Neuron (in vitro differentiated cells): ENCODE data around the gene GNG2.
"Not testable (repeated sequence)": the region's sequence is repeated elsewhere in the genome, so short reads cannot be mapped to it uniquely, and the experiment has no call there.

Source experiments
- H2AFZ ChIP-seq: one replicate; pipeline ENCODE4 v1.6.1; 2013; ENCODE audit warnings: low read depth, mild to moderate bottlenecking, inconsistent platforms, low read length, moderate library complexity
- H3K27me3 ChIP-seq: one replicate; pipeline ENCODE4 v1.6.1; 2013; ENCODE audit warnings: low read length; ENCODE audit not compliant: insufficient read depth
- H3K36me3 ChIP-seq: one replicate; pipeline ENCODE4 v1.6.1; 2013; ENCODE audit warnings: low read length; ENCODE audit not compliant: insufficient read depth
- H3K4me1 ChIP-seq: one replicate; pipeline ENCODE4 v1.6.1; 2013; ENCODE audit warnings: low read length; ENCODE audit not compliant: insufficient read depth
- H3K4me3 ChIP-seq: 2 replicates; pipeline ENCODE4 v1.5.1; 2013; ENCODE audit warnings: mild to moderate bottlenecking, low read length, moderate library complexity
- H3K9me3 ChIP-seq: one replicate; pipeline ENCODE4 v1.6.1; 2013; ENCODE audit warnings: low read length

The GNG2 gene

DNA sequence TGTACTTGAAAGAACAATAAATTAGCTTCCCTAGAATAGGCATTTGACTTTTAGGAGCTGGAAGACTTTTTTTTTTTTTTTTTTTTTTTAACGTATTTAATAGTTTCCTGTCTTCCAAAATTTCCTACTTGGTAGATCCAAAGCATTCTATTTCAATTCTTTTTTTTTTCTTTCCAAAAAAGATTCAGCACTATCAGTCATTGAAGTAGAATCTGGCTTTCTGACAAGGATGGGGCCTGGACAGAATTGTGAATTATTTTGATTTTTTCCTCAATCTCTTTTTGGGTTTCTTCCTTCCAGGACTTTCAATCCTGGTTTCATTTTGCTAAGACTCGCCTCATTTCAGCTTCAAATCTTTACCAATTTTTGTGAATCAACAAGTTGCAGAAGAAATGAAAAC lies 21.2 kb downstream of the GNG2 start:
- no peak overlapping the region for H3K4me3 ChIP-seq
- H3K27me3 ChIP-seq: no peaks in the 10 kb centered on the region

DNA sequence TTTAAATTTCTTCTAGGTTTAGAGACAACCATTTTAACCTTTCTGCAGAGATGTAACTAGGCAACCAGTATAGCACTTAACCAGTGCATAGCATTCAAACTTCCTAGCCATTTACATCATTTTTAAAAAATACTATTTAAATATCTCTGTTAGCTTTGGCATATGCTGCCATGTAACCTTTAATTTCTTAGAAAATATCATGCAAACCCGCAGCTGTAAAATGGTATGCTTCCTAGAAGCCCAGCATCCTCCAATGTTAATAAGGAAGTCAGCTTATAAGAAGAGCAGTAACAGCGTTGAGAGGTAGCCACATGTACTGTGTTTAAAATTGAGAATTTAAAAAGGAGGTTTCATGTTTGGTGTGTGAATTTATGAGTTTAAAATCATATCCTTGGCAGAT lies 22.8 kb downstream of the GNG2 start:
- Histone ChIP-seq H3K9me3 (peaks cover under 1% of the 10 kb centered on the region), H3K4me1 (no peaks in the 10 kb centered on the region), H3K36me3 (peaks cover 24% of the 10 kb centered on the region), H3K4me3 (no peak overlapping the region), H3K27me3 (no peaks in the 10 kb centered on the region), H2AFZ (no peak overlapping the region)

More for the DNA sequence above, 21.2 kb downstream of the GNG2 start:
- Histone ChIP-seq H2AFZ (no peak overlapping the region), H3K9me3 (peaks cover 2% of the 10 kb centered on the region), H3K4me1 (no peaks in the 10 kb centered on the region), H3K36me3 (peaks cover 20% of the 10 kb centered on the region)

DNA sequence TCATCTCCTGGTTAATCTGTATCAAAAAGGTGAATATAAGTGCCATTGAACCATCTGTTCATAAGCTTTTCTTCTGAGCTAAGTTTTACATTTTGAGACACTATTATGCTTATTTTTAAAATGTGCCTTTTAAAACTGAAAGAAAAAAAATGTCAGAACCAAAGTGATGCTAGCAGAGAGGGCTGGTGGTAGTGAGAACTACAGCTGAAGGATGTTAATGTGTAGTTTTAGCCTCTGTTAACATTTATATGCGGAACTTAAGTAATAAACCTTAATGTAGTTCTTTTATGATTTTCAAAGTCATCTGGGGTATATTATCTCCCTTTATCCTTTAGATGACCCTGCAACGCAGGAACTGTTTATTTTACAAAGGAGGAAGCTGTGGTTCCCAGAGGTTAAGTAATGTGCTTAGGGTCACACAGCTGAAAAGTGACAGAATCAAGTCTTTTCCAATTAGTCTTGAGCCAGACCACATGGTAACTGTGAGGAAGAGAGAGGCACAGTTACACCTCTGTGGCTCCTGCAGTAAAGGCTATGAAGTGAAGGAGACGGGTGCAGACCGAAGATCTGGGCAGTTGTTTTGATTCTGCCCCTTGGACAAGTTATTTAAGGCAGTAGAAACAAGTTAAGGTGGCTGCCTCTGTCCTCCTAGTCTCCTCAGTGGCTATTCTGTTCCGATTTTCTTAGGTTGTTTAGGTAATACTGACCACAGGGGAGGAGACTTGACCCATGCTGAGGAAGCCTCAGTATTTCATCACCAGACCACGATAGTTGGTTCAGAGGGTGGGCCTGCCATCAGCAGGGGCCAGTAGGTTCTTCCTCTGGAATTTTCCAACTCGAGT lies 23.9 kb downstream of the GNG2 start:
- Histone ChIP-seq H3K9me3 (peaks cover 2% of the 10 kb centered on the region), H3K27me3 (no peaks in the 10 kb centered on the region), H3K4me1 (no peaks in the 10 kb centered on the region), H3K36me3 (peaks cover 21% of the 10 kb centered on the region), H2AFZ (no peak overlapping the region), H3K4me3 (no peak overlapping the region)

DNA sequence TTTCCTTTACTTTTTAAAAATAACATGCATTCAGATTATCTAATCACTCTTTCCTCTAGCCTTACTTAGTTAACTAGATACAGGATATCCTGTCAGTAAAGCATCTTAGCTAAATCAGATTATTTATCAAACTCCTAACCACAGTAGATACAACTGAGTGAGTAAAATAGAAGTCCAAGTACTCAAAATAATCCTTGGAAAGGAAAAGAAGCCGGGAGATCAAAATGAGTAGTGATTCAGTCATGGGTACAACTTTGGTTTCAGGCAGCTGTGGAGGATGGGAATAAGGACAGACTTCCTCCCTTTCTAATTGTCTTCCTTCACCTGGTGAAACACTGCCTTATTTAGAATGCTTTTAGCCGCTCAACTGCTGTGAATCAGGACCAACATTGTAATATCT lies 29.4 kb downstream of the GNG2 start:
- Histone ChIP-seq H3K36me3 (peaks cover 15% of the 10 kb centered on the region), H3K9me3 (peaks cover 2% of the 10 kb centered on the region), H3K4me1 (no peaks in the 10 kb centered on the region), H3K27me3 (no peaks in the 10 kb centered on the region), H2AFZ (no peak overlapping the region), H3K4me3 (no peak overlapping the region)

DNA sequence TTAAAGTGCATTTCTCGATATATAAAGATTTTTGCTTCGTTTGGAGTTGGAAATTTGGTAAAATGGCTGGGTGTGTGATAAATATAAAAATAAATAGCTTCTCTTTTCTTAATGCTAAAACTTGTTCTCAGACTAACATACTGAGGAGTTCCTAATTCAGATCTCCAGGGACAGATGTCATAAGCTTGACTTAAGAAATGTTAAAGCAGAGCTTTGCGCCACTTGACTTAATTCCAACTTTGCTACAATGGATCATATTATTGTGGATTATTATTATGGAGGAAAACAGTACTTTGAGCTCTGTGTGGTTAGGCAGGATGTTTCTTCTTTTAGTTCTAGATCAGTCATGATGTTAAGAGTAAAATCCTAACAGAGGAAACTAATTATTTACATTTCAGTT lies 33.8 kb downstream of the GNG2 start:
- peaks cover 13% of the 10 kb centered on the region for H3K36me3 ChIP-seq
- H3K27me3 ChIP-seq: no peaks in the 10 kb centered on the region
- peaks cover 3% of the 10 kb centered on the region for H3K9me3 ChIP-seq
- H2AFZ ChIP-seq: no peak overlapping the region
- no peak overlapping the region for H3K4me3 ChIP-seq
- H3K4me1 ChIP-seq: no peaks in the 10 kb centered on the region

DNA sequence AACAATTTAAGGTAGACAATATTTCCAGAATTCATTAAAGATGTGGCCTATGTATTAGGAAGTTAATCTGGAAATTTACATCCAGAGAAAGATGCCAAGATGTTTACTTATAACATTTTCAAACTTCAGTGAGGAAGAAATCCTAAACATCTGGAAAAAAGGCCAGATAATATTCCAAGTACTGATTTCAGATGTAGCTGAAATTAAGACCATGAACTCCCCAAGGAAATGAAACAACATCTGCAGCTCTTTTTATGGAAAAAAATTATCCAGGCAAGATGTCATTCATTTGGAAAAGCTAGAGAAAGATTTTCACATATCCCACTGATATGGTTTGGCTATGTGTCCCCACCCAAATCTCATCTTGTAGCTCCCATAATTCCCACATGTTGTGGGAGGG lies 35.0 kb downstream of the GNG2 start:
- peaks cover 13% of the 10 kb centered on the region for H3K36me3 ChIP-seq
- no peaks in the 10 kb centered on the region for H3K4me1 ChIP-seq
- no peak overlapping the region for H3K4me3 ChIP-seq
- peaks cover 3% of the 10 kb centered on the region for H3K9me3 ChIP-seq
- no peaks in the 10 kb centered on the region for H3K27me3 ChIP-seq
- no peak overlapping the region for H2AFZ ChIP-seq

DNA sequence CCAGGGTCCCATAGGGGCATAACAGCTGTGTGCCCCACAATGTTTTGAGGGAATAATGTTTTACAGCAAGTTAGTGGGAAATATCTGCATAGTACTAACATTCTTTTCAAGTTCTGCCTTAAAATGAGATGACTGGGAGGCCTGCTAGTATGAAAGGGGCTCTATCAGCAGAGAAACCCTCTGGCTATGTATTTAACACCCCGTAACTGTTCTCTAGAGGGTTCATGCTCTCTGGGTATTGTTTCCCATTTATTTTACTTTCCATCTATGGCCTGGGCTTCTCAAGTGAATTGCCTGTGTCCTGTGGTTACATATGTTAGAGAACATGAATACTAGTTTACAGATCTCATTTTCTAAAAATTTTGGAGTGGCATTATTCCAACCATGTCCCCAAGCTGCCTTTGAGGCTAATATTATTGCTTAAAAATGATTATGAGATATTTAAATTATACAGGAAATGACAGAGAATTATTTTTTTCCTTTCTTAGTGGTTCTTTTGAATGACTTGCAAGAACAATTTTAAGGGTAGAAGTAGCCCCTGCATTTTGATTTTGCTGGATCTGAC lies 37.5 kb downstream of the GNG2 start:
- Histone ChIP-seq H3K9me3 (peaks cover 3% of the 10 kb centered on the region), H3K36me3 (peaks cover 8% of the 10 kb centered on the region), H3K27me3 (no peaks in the 10 kb centered on the region), H3K4me1 (no peaks in the 10 kb centered on the region), H3K4me3 (no peak overlapping the region), H2AFZ (no peak overlapping the region)

DNA sequence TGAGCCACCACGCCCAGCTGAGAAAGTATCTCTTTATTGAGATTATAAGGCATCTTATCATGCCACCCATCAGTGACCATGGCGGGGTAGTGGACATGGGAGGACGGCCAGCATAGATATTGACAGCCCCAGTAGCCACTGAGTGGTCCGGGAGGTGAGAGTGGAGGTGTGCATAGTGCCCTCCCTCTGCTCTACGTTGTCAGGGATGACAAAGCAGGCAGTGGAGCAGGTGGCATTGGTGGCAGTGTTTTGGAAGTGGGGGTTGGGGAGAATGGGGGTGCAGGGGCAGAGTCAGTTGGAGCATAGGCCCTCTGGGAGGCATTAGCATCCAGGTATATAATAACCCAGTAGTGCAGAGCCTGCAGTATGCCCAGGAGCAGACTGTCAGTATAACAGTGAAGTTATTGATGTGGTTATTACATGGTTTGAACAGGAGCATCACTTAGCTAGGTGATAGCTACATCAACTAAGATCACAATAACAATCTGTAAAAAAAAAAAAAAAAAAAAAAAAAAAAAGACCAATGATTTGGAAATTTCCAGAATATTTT lies 41.1 kb downstream of the GNG2 start:
- H3K4me3 ChIP-seq: no peak overlapping the region
- no peak overlapping the region for H2AFZ ChIP-seq
- peaks cover 8% of the 10 kb centered on the region for H3K9me3 ChIP-seq
- no peaks in the 10 kb centered on the region for H3K4me1 ChIP-seq
- H3K36me3 ChIP-seq: peaks cover 17% of the 10 kb centered on the region
- no peaks in the 10 kb centered on the region for H3K27me3 ChIP-seq

DNA sequence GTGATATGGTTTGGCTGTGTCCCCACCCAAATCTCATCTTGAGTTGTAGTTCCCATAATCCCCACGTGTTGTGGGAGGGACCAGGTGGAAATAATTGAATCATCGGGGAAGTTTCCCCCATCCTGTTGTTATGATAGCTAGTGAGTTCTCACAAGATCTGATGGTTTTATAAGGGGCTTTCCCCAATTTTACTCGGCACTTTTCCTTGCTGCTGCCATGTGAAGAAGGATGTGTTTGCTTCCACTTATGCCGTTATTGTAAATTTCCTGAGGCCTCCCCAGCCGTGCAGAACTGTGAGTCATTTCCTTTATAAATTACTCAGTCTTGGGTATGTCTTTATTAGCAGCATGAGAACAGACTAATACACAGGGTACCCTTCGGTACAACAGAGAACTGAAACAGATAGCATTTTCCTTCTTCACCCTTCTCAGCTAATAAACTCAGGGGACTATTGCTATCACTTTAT lies 45.3 kb downstream of the GNG2 start:
- H2AFZ ChIP-seq, H3K4me3 ChIP-seq, H3K36me3 ChIP-seq, H3K27me3 ChIP-seq, H3K4me1 ChIP-seq, H3K9me3 ChIP-seq: not testable (repeated sequence)

DNA sequence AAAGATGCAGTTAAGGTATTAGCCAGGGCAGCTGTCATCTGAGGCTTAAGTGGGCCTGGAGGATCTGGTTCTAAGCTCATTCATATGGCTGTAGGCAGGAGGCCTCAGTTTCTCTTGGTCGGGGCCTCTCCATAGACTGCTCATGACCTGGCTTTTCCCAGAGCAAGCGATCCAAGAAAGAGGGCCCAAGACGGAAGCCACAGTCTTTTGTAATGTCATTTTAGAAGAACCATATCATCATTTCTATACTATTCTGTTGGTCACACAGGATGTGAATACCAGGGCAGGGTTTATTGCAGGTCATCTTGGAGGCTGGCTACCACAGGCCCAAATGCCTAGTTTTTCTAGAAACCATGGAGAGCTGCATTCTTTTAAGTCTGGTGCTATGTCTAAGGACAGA lies 47.7 kb downstream of the GNG2 start:
- Histone ChIP-seq H3K4me3 (no peak overlapping the region), H2AFZ (no peak overlapping the region), H3K36me3 (peaks cover 11% of the 10 kb centered on the region), H3K27me3 (no peaks in the 10 kb centered on the region), H3K4me1 (no peaks in the 10 kb centered on the region), H3K9me3 (peaks cover 8% of the 10 kb centered on the region)

DNA sequence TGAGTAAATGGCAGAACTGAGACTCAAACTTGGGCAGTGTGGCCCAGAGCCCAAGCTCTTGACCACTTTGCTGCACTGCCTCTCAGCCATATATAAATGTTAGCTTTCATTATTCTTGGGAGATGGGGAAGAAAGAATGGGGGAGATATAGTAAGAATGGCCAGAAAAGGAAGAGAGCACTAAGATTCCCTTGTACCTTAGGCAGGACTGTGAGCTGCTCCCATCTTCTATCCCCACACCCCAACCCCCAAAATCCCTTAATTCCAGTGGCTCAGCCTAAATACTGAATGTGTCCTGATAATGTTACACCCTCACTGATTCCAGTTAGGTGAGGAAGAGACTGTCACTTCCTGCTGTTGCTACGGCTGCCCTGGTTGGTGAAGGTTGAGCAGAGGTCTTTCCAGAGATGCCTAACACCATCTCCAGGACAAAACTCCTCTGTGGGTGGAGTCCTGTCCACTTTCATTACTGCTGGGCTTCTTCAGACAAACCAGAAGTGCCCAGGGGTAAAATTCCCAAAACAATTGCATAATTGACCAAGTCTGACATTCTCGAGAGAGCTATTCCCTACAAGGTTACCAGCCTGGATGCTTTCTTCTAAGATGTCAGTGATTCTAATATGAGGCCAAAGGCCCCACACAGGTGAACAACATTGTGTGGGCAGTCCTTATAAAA lies 51.8 kb downstream of the GNG2 start:
- Histone ChIP-seq H3K4me3 (no peak overlapping the region), H3K9me3 (no peaks in the 10 kb centered on the region), H3K36me3 (peaks cover 6% of the 10 kb centered on the region), H3K27me3 (no peaks in the 10 kb centered on the region), H3K4me1 (no peaks in the 10 kb centered on the region), H2AFZ (no peak overlapping the region)

DNA sequence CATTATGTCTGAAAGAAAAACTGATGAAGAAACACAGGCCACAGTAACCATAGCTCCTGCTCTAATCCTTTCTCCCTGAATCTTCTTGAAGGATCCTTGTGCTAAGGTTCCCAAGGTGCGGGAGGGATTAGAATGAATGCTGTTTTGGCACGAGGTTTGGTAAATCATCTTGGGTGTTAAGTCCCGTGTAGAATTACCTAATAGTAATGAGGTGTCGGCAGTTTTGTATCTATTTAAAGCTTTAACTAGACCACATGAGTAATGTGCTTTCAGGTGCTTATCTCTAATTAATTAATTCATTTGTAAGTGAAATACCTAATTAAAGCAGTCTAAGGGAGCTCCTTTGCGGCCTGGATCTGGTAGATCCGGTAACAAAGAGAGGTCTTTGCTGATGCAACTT lies 53.9 kb downstream of the GNG2 start:
- H2AFZ ChIP-seq: no peak overlapping the region
- H3K4me1 ChIP-seq: no peaks in the 10 kb centered on the region
- no peaks in the 10 kb centered on the region for H3K27me3 ChIP-seq
- no peaks in the 10 kb centered on the region for H3K9me3 ChIP-seq
- H3K36me3 ChIP-seq: peaks cover 6% of the 10 kb centered on the region
- H3K4me3 ChIP-seq: no peak overlapping the region

DNA sequence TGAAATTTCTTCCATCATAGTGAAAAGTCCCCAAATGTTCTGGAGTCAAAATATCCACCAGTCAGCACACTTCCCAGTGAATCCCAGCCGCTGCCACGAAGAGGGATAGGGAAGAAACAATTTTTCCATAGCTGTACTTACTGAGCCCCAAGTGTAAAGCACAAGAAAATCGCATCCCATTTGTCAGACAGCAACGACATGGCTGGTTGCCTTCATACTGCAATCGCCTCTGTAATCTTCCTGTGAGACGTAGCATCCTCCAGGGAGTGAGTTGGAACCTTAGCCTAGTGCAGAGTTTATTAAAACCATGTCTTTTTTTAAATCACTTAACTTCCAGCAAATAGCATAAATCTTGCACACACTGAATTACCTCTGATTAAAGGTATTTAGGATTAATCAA lies 56.8 kb downstream of the GNG2 start:
- Histone ChIP-seq H3K4me3 (no peak overlapping the region), H3K9me3 (no peaks in the 10 kb centered on the region), H2AFZ (no peak overlapping the region), H3K27me3 (no peaks in the 10 kb centered on the region), H3K36me3 (peaks cover 6% of the 10 kb centered on the region), H3K4me1 (peaks cover 8% of the 10 kb centered on the region)
